COLO668 (cell line): Measurements from ENCODE around the gene EDDM13.
"Not testable (repeated sequence)": the region's sequence is repeated elsewhere in the genome, so short reads cannot be mapped to it uniquely, and the experiment has no call there.

Experiments used
- DNase-seq: peaks from one replicate; lab custom pipeline; 2025; ENCODE audit not compliant: unreplicated experiment; lab: John Stamatoyannopoulos, UW

Gene EDDM13

GRCh38 chr19:56294549-56294948, 22.0 kb downstream of the EDDM13 start:
- DNase-seq = peak; percentile 61

DNA sequence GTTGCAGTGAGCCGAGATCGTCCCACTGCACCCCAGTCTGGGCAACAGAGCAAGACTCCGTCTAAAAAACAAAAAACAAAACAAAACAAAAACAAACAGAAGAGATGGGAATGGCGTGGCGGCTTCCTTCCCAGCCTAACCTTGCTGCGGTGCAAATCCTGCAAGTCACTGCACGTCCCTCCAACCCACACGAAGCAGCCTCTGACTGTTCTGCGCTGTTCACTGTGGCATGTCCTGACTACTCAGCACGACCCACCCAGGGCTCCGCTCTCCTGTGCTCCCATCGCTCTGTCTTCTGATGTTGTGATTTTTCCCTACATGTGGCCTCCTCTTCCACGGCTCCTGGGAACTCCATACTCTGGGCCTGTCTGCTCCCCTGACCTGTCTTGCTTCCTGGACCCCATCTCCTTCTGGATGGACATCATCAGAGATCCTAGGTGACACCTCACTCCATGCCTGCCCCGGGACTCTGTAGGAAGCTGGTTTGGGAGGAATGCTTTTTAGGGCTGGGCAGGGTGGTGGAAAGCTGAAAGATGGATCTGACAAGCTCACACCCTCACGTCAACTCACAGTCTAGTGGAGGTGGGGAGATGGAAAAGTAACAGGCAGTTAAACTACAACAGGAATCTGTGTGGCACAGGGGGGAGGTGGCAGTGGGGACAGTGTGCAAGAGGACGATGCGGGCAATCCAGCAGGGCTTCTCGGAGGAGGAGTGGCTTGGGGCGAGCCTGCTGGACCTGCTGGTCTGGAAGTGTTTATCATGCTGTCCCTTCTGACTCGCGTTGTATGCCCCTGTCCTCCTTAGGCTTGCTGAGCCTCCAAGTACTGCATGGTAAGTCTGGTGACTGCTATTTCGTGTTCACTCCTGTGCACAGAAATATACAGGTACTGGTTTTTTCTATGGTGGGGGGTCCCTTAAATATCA, 23.2 kb downstream of the EDDM13 start:
- DNase-seq = no peak

GRCh38 chr19:56297010-56297409, 24.5 kb downstream of the EDDM13 start:
- DNase-seq = no peak

DNA sequence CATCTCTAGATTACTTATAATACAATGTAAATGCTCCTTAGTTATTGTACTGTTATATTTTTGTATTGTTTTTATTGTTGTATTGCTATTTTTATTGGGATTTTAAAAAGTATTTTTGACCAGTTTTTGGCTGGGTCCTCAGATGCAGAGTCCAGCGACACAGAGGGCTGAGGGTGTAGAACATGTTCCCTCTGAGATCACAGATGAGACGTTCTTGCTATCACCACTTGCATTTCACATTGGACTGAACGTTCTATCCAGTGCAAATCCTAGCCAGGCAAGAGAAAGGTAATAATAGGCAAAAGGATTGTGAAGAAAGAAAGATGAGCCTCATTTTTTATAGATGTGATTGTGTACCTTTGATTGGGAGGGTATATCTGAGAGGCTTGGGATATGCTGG, 27.1 kb downstream of the EDDM13 start:
- DNase-seq = no peak

- DNase-seq = no peak
These were observed 28.6 kb downstream of the EDDM13 start for GRCh38 chr19:56301155-56301554.

DNA sequence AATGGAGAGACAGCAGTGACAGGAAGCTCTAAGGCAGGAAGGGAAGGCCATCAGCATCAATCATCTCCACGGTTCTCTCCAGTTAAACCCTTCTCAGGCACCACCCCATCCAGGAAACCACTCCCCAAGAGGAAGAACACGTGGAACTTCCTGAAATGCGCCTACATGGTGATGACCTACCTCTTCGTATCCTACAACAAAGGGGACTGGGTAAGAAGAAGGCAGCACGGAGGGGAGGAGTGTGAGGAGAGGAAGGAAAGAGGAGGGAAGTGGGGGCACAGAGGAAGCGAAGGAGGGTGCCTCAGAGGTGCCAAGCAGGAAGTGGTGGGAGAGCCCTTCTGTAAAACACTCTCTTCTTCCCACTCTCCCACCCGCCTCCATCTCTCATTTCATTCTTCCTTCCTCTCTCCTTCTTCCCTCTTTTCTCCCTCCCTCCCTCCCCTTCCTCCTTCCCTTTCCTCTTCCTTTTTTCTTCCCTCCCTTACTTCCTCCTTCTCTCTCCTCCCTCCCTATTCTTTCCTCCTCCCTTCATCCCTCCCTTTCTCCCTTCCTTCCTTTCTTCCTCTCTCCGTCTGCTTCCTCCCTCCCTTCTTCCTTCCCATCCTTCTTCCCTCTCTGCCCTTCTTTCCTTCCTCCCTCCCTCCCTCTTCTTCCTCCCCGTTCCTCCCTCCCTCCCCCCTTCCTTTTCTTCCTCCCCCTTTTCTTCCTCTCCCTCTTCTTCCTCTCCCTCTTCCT, 29.5 kb downstream of the EDDM13 start:
- no peak for DNase-seq

DNA sequence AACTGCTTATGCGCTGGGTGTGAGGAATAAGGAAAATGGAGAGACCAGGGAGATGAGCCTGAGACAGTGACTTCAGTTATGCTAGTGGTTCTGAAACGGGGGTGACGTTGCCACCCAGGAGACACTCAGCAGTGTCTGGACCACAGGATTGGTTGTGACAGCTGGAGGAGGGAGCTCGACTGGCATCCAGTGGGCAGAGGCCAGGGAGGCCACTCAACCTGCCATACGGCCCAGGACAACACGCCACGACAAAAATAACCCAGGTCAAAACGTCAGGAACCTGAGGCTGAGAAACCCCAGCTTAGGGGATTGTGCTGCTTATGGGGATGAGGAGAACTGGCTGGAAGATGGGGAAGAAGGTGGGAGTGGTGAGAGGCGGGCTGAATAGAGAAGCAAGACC, 31.7 kb downstream of the EDDM13 start:
- no peak for DNase-seq

- no peak for DNase-seq
These were observed 33.5 kb downstream of the EDDM13 start for GRCh38 chr19:56306016-56306415.

- not testable (repeated sequence) for DNase-seq
These were observed 34.5 kb downstream of the EDDM13 start for GRCh38 chr19:56307062-56307461.

- DNase-seq = no peak
These were observed 36.2 kb downstream of the EDDM13 start for GRCh38 chr19:56308792-56309191.

DNA sequence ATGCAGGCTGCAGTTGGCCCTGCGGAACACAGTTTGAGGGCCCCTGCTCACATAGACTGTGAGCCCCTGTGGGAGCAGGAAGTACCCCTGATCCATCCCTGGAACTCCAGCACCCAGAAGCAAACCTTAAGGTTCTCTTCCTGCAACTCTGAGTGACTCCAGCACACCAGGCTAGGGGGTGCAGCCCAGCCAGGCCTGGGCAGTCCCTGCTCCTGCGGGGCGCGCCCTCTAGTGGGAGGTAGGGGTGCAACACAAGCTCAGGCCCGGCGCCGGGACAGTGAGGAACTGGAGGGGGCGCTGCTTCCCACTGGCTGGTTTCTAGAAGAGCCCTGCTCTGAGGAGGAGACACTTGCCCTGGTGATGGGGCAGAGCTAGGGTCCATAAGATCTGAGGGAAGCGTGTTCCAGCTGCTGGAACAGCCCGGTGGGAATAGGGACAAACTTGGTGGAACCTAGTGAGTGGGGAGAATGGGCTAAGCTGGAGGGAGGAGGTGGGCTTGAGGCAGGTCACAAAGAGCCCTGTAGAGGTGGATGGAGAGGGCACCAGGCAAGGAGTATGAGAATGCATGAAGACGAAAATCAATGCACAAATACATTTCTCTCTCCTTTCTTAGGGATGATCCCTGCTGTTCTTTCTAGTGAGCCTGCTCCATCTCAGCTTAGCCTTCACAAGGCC, 37.1 kb downstream of the EDDM13 start:
- peak; percentile 55 for DNase-seq

DNA sequence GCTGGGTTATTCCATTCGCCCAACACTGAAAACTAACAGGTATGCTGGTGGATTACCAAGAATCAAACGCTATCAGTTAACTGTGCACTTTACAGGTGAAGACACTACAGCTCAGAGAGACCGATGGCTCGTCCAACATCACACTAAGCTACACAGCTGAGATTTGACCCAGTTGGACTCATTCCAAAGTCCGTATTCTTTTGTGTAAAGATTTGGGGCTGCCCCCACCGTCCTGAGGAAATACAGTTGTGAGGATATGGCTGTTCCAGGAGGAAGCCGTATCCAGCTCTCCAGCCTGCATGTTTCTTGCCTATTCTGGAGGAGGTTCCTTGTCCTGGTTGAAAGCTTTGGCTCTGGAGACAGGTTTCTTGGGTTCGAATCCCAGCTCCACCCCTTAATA, 37.9 kb downstream of the EDDM13 start:
- no peak for DNase-seq

DNA sequence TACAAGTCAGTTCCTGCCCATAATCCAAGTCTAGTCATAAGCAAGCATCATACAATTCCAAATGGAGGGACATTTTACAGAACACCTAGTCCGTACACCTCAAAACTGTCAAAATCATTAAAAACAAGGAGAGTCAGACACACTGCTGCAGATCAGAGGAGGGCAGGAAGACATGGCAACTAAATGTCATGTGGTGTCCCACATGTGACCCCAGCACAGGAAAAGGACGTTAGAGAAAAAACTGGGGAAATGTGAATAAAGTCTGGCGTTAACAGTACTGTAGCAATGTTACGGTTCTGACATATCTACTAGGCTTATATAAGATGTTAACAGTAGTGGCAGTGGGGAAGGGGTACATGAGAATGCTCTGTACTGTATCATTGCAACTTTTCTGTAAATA, 39.8 kb downstream of the EDDM13 start:
- no peak for DNase-seq

DNA sequence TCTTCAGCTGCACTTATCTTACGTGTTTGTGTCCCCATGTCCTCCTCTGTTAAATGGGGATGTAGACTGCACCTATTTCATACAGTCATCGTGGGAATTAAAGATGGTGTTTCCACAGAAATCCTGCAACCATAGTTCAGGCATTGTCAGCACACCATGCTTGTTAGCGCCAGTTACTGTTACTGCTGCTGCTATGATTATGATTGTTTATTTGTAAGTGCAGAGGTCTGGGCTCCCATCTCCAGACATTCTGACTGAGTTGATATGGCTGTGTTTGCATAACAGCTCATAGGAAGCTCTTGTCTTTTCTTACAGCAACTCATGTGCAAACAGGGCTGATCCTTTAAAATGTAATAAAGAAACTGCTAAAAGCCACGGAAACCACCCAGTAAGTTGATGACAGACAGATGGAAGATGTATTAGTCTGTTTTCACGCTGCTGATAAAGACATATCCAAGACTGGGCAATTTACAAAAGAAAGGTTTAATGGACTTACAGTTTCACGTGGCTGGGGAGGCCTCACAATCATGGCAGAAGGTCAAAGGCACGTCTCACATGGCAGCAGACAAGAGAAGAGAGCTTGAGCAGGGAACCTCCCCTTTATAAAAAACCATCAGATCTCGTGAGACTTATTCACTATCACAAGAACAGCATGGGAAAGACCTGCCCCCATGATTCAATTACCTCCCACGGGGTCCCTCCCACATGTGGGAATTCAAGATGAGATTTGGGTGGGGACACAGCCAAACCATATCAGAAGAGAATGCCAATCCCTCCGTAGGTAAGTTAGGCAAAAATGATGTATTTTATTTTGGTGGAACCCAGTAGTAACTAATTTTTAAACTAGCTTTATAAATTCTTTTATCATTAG, 40.5 kb downstream of the EDDM13 start:
- DNase-seq = no peak

GRCh38 chr19:56314018-56314380, 41.5 kb downstream of the EDDM13 start:
- peak; percentile 53 for DNase-seq

- DNase-seq = peak; percentile 96
These were observed 42.0 kb downstream of the EDDM13 start, which contains the start of gene ZSCAN5A for GRCh38 chr19:56314381-56315076. Gene ZSCAN5A, minus strand, starts transcription at chr19:56314839. Its CDS starts 89,793 bp downstream, at chr19:56225046.

DNA sequence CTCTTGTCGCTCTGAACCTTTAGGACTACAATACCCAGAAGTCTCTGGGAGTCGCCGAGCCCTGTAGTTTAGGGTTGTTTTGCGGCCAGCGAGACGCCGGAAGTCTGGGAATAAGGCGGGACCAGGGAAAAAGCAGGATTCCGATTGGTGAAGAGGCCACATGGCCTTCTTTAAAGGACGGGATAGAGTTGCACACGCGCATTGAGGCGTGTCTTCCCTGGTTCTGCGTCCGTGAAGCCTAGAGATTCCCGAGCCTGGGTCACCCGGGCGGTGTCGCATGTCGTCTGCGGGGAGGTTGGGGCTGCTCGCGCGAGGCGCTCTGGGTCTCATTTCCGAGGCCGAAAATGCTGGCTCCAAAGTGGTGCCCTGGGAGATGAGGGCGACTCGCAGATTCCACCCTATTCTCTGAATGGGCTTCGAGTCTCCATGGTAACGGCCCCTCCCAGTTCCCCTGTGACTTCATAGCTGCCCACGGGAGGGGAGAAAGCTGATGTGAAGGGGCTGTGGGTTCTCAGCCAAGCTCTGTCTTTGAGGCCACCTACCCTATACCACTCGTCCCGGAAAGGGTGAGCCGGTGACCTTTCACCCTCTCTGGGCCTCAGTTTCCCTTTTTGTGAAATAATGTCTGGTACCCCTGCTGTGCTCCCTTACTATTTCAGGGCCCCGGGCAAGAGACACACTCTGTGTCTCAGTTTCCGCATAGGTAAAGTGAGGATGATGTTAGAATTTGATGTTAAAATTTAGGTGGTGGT, 42.7 kb downstream of the EDDM13 start:
- peak; percentile 92 for DNase-seq

DNA sequence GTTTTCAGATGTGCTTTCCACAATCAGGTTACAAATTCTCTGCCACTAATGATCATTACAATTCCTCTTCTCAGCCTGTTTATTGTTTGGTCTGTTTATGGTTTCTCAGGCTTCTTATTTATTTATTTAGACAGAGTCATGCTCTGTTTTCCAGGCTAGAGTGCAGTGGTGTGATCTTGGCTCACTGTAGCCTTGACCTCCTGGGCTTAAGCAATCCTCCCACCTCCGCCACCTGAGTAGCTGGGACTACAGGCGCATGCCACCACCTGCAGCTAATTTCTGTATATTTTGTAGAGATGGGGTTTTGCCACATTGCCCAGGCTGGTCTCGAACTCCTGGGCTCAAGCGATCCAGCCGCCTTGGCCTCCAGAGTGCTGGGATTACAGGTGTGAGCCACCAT, 44.2 kb downstream of the EDDM13 start:
- DNase-seq = no peak

GRCh38 chr19:56317749-56318148, 45.2 kb downstream of the EDDM13 start:
- DNase-seq = no peak
